GM12878 (cell line): Measurements from ENCODE around the gene PAXX. TPM values are rescaled to one million over a fixed set of nuclear protein-coding genes. Genes with fewer than 3 reads are reported as not detected.

Experiments
- ATAC-seq: fragments of 200-7000 bp; cut with Tn5 transposase; 3 replicates; pipeline ENCODE4 v1.9.1; 2020; ENCODE audit warnings: mild to moderate bottlenecking, moderate library complexity
- BruUV-seq: library from RNA; stranded (reverse); fragments of 400-500 nt; replicated peaks from 2 replicates; lab custom pipeline; 2021; lab: Mats Ljungman, UMichigan
- CTCF ChIA-PET: fragments of 300-600 bp; sonication (Branson Sonifier 250); formaldehyde crosslinking; extraction: SDS; loops from one replicate; lab custom pipeline; 2021; ENCODE audit warnings: inconsistent platforms; lab: Yijun Ruan, JAX
- POLR2A ChIA-PET: fragments of 350-600 bp; formaldehyde crosslinking; extraction: SDS; loops from one replicate; lab custom pipeline; 2021; ENCODE audit warnings: inconsistent platforms; lab: Charles Lee
- RAD21 ChIA-PET: fragments of 300-600 bp; sonication (Branson Sonifier 250); formaldehyde crosslinking; loops from one replicate; lab custom pipeline; 2023; ENCODE audit warnings: antibody characterized with exemption; ENCODE audit not compliant: unreplicated experiment; lab: Charles Lee
- SMC1A ChIA-PET: fragments of 300-600 bp; sonication (Branson Sonifier 250); formaldehyde crosslinking; loops from one replicate; lab custom pipeline; 2023; ENCODE audit not compliant: unreplicated experiment, uncharacterized antibody; lab: Charles Lee
- DNase-seq: peaks from one replicate; pipeline ENCODE4 v3.0.0-alpha.2; 2011; ENCODE audit warnings: low read depth, low spot score
- FAIRE-seq: peaks from 3 replicates; lab custom pipeline; 2011; peaks lifted over from hg19 to GRCh38; lab: Jason Lieb, UNC
- H2AFZ ChIP-seq: 2 replicates; pipeline ENCODE4 v1.6.0; 2011; ENCODE audit warnings: low read depth, low read length, control low read depth; ENCODE audit not compliant: control insufficient read depth
- H3K27ac ChIP-seq: 2 replicates; pipeline ENCODE4 v1.5.1; 2011; ENCODE audit warnings: control low read depth; ENCODE audit not compliant: control insufficient read depth, insufficient read depth
- H3K27me3 ChIP-seq, 2 experiments: replicated peaks in 1 of 2; 2 replicates each; pipeline versions ENCODE4 v1.6.0 to v1.6.1; 2011; ENCODE audit warnings: low read length in 1 of 2; ENCODE audit not compliant: control insufficient read depth in 2 of 2, insufficient read depth in 2 of 2
- H3K36me3 ChIP-seq, 2 experiments: 2 replicates each; pipeline ENCODE4 v1.5.1; 2011; ENCODE audit warnings: low read length in 1 of 2; ENCODE audit not compliant: control insufficient read depth in 2 of 2, insufficient read depth in 2 of 2
- H3K4me1 ChIP-seq: 2 replicates; pipeline ENCODE4 v1.6.1; 2011; ENCODE audit warnings: mild to moderate bottlenecking, low read length, moderate library complexity, mixed read lengths; ENCODE audit not compliant: control insufficient read depth, insufficient read depth
- H3K4me2 ChIP-seq: 2 replicates; pipeline ENCODE4 v1.6.0; 2011; ENCODE audit warnings: control low read depth; ENCODE audit not compliant: control insufficient read depth, insufficient read depth
- H3K4me3 ChIP-seq: fragments of 200-600 bp; sonication (generic); 2 replicates; pipeline ENCODE4 v1.5.1; 2016
- H3K79me2 ChIP-seq: 2 replicates; pipeline ENCODE4 v1.6.0; 2011; ENCODE audit warnings: low read length; ENCODE audit not compliant: control insufficient read depth, insufficient read depth
- H3K9ac ChIP-seq: 2 replicates; pipeline ENCODE4 v1.8.0; 2011; ENCODE audit warnings: low read length, control low read depth, mixed read lengths; ENCODE audit not compliant: control insufficient read depth, insufficient read depth
- H3K9me3 ChIP-seq: replicated peaks from 3 replicates; pipeline ENCODE4 v1.5.1; 2011; ENCODE audit warnings: mild to moderate bottlenecking, low read length; ENCODE audit not compliant: control insufficient read depth, insufficient read depth
- H4K20me1 ChIP-seq: 2 replicates; pipeline ENCODE4 v1.6.0; 2011; ENCODE audit not compliant: control insufficient read depth, insufficient read depth
- CTCF ChIP-seq, 3 experiments: IDR thresholded peaks in 2 of 3; conservative IDR thresholded peaks in 1 of 3; 2 replicates each; pipeline ENCODE4 v1.5.1; 2011; ENCODE audit warnings: low read depth in 3 of 3, low read length in 3 of 3, mild to moderate bottlenecking in 3 of 3, control low read depth in 2 of 3, moderate library complexity in 2 of 3, inconsistent platforms in 1 of 3, mixed read lengths in 1 of 3; ENCODE audit not compliant: control insufficient read depth in 2 of 3, insufficient read depth in 1 of 3; ENCODE audit errors: extremely low read depth in 1 of 3
- RFX5 ChIP-seq: IDR thresholded peaks from 2 replicates; pipeline ENCODE4 v1.6.1; 2011; ENCODE audit warnings: low read depth, low read length, improper control_type of control experiment
- SPI1 ChIP-seq: IDR thresholded peaks from 2 replicates; pipeline ENCODE4 v1.6.1; 2011; ENCODE audit warnings: low read depth, mild to moderate bottlenecking, low read length, moderate library complexity, borderline replicate concordance; ENCODE audit not compliant: insufficient read depth
- TCF12 ChIP-seq: IDR thresholded peaks from 2 replicates; pipeline ENCODE4 v1.6.1; 2011; ENCODE audit warnings: low read depth, mild to moderate bottlenecking, low read length
- TCF3 ChIP-seq: IDR thresholded peaks from 2 replicates; pipeline ENCODE4 v1.6.1; 2012; ENCODE audit warnings: low read depth, mild to moderate bottlenecking, low read length, borderline replicate concordance; ENCODE audit not compliant: insufficient read depth
- WGBS: methylation state at CpG from one replicate; pipeline ENCODE4 v1.1.6; 2016; ENCODE audit warnings: low lambda C conversion rate; ENCODE audit not compliant: insufficient replicate concordance, insufficient coverage; ENCODE audit errors: missing lambda C conversion rate; 5-methylcytosine and 5-hydroxymethylcytosine counted together
- in situ Hi-C: fragments of 300-500 bp; cut with MboI; formaldehyde crosslinking; loops from 9 replicates; pipeline ENCODE4 v1.14.3; 2018; ENCODE audit warnings: mixed read lengths
- intact Hi-C: fragments of 100-400 bp; cut with micrococcal nuclease; formaldehyde crosslinking; loops from one replicate; pipeline ENCODE4 v1.14.2; 2022; ENCODE audit not compliant: unreplicated experiment
- polyA plus RNA-seq, 11 experiments: library from polyadenylated mRNA; depleted of rRNA in 4 of 11; unstranded in 6 of 11; stranded (reverse) in 5 of 11; fragments of >200 nt; fragmentation: Nextera tagmentation in 4 of 11; fragmentation: Illumina TruSeq in 1 of 11; extraction: Ambion mirVana in 4 of 11; extraction: Trizol in 1 of 11; gene quantifications; 1 replicate in 1 of 11; 2 replicates in 10 of 11; pipeline versions ENCODE4 v1.2.1 to v1.2.3, GENCODE V29; 2011 to 2016; ENCODE audit warnings: inconsistent platforms in 2 of 11, missing spikeins in 2 of 11, low read depth in 1 of 11
- total RNA-seq, 4 experiments: library from RNA; depleted of rRNA in 3 of 4; stranded (reverse); fragments of >200 nt in 3 of 4; fragmentation: Illumina TruSeq in 1 of 4; extraction: Trizol in 1 of 4; gene quantifications; 2 replicates each; pipeline versions ENCODE4 v1.2.1 to v1.2.3, GENCODE V29; 2013 to 2021

The PAXX gene
- total and polyA plus RNA-seq, 10 of the 15 experiments (the other 5 are each of a cell fraction or from before 2014, with no cell fraction given), result 0.18 to 60.6 (median 29.5) TPM

GRCh38 chr9:137031904-137032640, 39.9 kb downstream of the PAXX start, which contains the start of gene FUT7:
FUT7 (minus strand) TSS chr9:137032088; CDS start chr9:137031991, 97 bp downstream.
- intact Hi-C loops, result no loop called here
- H3K27me3 ChIP-seq, result peaks cover 0 to 2% of the 10 kb centered on the region in 2 experiments; a peak in 2 of 4 replicates
- no peak for DNase-seq
- no peaks in the 10 kb centered on the region for H3K9me3 ChIP-seq
- no peak within 1 kb of the TSS for H3K4me3 ChIP-seq
- POLR2A ChIA-PET, result no interaction called here
- TF ChIP-seq RFX5 (no peak), CTCF (IDR thresholded peaks at IDR 0.05 in 2 of 3, conservative IDR thresholded peaks at IDR 0.05 in 1 of 3; ENCODE audit: control insufficient read depth in 2 of 3, extremely low read depth in 1 of 3, insufficient read depth in 1 of 3, low read depth in 3 of 3, low read length in 3 of 3) (no peak), SPI1 (peak; percentile 32; the same call in 1 of the 2 replicates), TCF3 (peak; percentile 75), TCF12 (peak; percentile 70; the same call in 1 of the 2 replicates)
- TF ChIP-seq, all 136 proteins: peak for 3
- no peak within 1 kb of the TSS for H3K27ac ChIP-seq
- no peaks in the 10 kb centered on the region for H3K79me2 ChIP-seq
- H3K4me1 ChIP-seq, result peaks cover 50% of the 10 kb centered on the region
- ChIA-PET RAD21 (interaction anchor here (0.5 to 1.4 kb wide), 5 partner anchors 38 to 265 kb away, joined by 3 to 7 read pairs (median 4); partner anchors contain the start of gene SAPCD2), SMC1A (interaction anchor here (5.2 kb wide), 1 partner anchor 84 kb away, joined by 77 read pairs; no protein-coding TSS in a partner anchor), CTCF (interaction anchor here (0.6 to 4.7 kb wide), 8 partner anchors 15 to 244 kb away, joined by 3 to 65 read pairs (median 4); partner anchors contain the start of genes AJM1 and TMEM141)
- ATAC-seq (peak; percentile 8; the same call in 1 of the 3 replicates), FAIRE-seq (no peak)
- H2AFZ ChIP-seq, result no peak within 1 kb of the TSS
- BruUV-seq, result no TSS peak
- WGBS, result 4% methylated on average over 16 of the region's 16 CpGs
- in situ Hi-C loops, result no loop called here
- H3K36me3 ChIP-seq, result no peaks in the 10 kb centered on the region
- no peak within 1 kb of the TSS for H3K4me2 ChIP-seq
- H3K9ac ChIP-seq, result no peak within 1 kb of the TSS
- no peaks in the 10 kb centered on the region for H4K20me1 ChIP-seq
